Measurements from ENCODE around the gene SFRP5. TPM values are rescaled to one million over a fixed set of nuclear protein-coding genes. Genes with fewer than 3 reads are reported as not detected.

SFRP5 gene
- total RNA-seq, 2 donors from 2014 or later = 163 to 226 TPM

DNA sequence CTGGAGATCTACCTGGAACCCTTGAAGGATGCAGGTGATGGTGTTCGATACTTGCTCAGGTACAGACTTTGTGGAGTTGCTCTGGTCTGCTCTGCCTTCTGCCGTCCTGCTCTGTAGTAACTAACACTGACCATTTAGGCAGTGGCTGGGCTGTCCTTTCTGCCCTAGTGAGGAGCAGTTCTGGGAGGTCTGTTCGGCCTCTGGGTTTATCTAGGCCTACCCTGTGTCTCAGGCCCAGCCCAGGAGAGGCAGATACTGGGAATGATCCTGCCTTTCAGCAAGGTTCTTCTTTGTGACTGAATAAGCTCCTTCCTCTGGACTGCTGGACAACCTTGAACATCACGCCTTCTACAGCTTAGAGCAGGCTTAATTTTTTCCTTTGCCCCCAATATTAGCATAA is 33.2 kb downstream of the SFRP5 start:
- no peaks in the 10 kb centered on the region for H3K27me3 ChIP-seq
- H3K27ac ChIP-seq = no peak overlapping the region
- H3K9me3 ChIP-seq = no peaks in the 10 kb centered on the region
- no peak for ATAC-seq
- 79 to 91% methylated on average over 2 to 4 of the region's 4 CpGs for WGBS, 2 donors
- TF ChIP-seq POLR2A (IDR thresholded peaks at IDR 0.05) = no peak
- TF ChIP-seq, protein P1, sequence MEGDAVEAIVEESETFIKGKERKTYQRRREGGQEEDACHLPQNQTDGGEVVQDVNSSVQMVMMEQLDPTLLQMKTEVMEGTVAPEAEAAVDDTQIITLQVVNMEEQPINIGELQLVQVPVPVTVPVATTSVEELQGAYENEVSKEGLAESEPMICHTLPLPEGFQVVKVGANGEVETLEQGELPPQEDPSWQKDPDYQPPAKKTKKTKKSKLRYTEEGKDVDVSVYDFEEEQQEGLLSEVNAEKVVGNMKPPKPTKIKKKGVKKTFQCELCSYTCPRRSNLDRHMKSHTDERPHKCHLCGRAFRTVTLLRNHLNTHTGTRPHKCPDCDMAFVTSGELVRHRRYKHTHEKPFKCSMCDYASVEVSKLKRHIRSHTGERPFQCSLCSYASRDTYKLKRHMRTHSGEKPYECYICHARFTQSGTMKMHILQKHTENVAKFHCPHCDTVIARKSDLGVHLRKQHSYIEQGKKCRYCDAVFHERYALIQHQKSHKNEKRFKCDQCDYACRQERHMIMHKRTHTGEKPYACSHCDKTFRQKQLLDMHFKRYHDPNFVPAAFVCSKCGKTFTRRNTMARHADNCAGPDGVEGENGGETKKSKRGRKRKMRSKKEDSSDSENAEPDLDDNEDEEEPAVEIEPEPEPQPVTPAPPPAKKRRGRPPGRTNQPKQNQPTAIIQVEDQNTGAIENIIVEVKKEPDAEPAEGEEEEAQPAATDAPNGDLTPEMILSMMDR (IDR thresholded peaks at IDR 0.05) = no peak
- intact Hi-C loops (cut with DNase I) = no loop called here
- DNase-seq = no peak
- peaks cover 26% of the 10 kb centered on the region for H3K4me1 ChIP-seq
- H3K4me3 ChIP-seq = no peak overlapping the region
- no peaks in the 10 kb centered on the region for H3K36me3 ChIP-seq (replicated peaks in 1 of 2; ENCODE audit: insufficient read depth in 1 of 2, low read depth in 2 of 2)

DNA sequence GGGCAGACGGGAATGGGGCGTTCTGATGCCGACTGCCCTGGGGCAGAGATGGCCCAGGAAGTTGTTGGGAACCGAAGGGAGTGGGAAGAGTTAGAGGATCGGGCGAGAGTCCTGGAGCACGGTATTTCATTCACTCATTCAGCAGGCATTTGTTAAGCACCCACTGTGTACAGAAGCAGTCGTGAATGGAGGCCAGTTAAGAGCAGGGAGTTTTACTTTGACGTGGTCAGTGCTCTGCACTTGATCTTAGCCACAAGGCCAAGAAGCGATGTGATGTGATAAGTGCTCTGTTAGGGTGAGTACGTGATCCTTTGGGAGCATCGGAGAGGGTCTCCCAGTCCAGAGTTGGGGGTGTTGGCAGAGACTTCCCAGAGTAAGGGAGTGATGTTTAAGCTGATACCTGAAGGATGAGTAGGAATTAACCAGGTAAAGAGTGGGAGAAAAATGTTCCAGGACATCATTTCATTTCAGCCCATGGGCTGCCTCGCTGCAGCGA is 34.0 kb downstream of the SFRP5 start:
- ATAC-seq (no peak), DNase-seq (no peak)
- Histone ChIP-seq H3K9me3 (no peaks in the 10 kb centered on the region), H3K36me3 (replicated peaks in 1 of 2; ENCODE audit: insufficient read depth in 1 of 2, low read depth in 2 of 2) (no peaks in the 10 kb centered on the region), H3K27ac (peak overlapping the region in 3 of 4 donors; percentile 82 to 95 (median 92)), H3K27me3 (no peaks in the 10 kb centered on the region), H3K4me1 (peaks cover 18% of the 10 kb centered on the region), H3K4me3 (peak overlapping the region; percentile 74 to 79)
- intact Hi-C loops (cut with DNase I) = no loop called here
- 30 to 31% methylated on average over 14 of the region's 14 CpGs for WGBS, 2 donors
- TF ChIP-seq, protein P1 (IDR thresholded peaks at IDR 0.05) = no peak
- no peak for TF ChIP-seq POLR2A (IDR thresholded peaks at IDR 0.05)

DNA sequence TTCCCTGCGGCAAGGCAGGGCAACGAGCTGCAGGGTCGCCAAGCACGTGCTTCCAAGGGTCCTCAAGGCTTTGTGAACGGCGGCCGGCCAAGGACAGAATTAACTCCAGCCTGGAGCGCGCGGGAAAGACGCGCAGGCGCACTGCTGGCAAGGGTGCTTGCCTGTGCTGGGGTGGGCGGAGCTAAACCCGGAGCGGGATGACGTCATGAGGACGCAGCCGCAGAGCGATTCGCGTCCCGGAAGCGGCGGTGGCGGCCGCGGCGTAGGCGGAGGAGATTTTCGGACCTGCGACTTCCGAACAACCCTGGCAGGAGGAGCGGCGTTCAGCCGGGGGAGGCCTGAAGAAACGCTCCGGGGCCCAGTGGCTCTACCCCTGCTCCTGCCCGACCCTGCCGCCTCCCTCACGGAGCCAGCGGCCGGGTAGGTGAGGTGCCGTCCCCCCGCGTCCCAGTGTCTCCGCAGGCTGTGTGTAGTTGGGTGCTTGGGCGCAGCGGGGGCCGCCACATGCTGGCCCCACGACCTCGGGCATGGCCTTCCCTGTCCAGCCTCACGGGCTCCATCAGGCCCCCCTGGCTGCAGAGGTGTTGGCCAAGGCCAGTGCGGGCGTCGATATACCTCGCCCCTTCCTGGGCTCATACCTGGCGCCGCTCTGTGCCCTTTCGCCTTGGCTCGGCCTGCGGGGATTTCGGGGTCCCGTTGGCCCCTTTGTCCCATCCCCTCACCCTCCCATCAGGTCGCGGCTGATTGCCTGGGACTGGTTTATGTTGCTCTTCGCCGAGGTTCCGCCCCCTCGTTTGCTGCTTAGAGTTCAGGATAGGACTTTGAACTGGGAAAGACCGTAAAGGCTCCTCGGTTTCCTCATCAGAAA is 34.7 kb downstream of the SFRP5 start, which contains the start of gene ZFYVE27:
ZFYVE27 (plus strand) TSS at position 227 of the 868 bp plus-strand sequence. CDS start 1,350 bp downstream, outside the sequence.
- DNase-seq = peak; percentile 97 to 98 (median 98)
- peak; percentile 88 to 97 (median 96) for TF ChIP-seq POLR2A (IDR thresholded peaks at IDR 0.05)
- TF ChIP-seq, protein P1 (IDR thresholded peaks at IDR 0.05) = peak in 1 of 7 experiments; percentile 15
- Histone ChIP-seq H3K27ac (peak within 1 kb of the TSS; percentile 82 to 96 (median 94)), H3K27me3 (no peaks in the 10 kb centered on the region), H3K36me3 (replicated peaks in 1 of 2; ENCODE audit: insufficient read depth in 1 of 2, low read depth in 2 of 2) (no peaks in the 10 kb centered on the region), H3K4me1 (peaks cover 16% of the 10 kb centered on the region), H3K4me3 (peak within 1 kb of the TSS; percentile 74 to 79), H3K9me3 (no peaks in the 10 kb centered on the region)
- ATAC-seq = peak; percentile 98
- intact Hi-C loops (cut with DNase I) = no loop called here
- 0% methylated on average over 25 to 65 of the region's 72 CpGs for WGBS, 2 donors

DNA sequence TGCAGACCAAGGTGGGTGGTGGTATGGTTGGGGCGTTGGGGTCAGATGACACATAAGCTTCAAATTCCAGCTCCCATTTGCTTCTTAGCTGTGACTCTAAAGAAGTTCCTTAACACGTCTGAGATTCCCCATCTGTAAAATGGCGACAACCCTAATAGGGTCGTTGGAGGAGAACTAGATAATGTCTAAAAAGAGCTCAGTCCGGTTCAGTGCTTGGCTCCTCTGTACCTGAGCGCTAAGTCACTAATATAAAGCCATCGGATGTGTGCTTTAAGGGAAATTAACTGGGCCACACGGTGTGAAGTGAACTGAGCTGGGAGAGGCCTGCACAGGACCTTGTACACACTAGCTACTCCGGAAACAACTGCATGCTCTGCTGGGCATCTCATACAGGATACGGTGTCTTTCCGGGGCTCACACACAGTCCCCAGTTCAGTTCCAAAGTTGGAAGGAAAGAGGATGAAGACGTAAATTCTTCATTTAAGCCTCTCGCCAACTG is 35.3 kb downstream of the SFRP5 start:
- H3K4me1 ChIP-seq = peaks cover 16% of the 10 kb centered on the region
- 64% methylated on average over 13 of the region's 13 CpGs for WGBS, 2 donors
- H3K27me3 ChIP-seq = no peaks in the 10 kb centered on the region
- TF ChIP-seq POLR2A (IDR thresholded peaks at IDR 0.05) = no peak
- TF ChIP-seq, protein P1 (IDR thresholded peaks at IDR 0.05) = no peak
- ATAC-seq (peak; percentile 23), DNase-seq (no peak)
- H3K27ac ChIP-seq = peak overlapping the region; percentile 82 to 96 (median 94)
- no peaks in the 10 kb centered on the region for H3K9me3 ChIP-seq
- no peak overlapping the region for H3K4me3 ChIP-seq
- no peaks in the 10 kb centered on the region for H3K36me3 ChIP-seq (replicated peaks in 1 of 2; ENCODE audit: insufficient read depth in 1 of 2, low read depth in 2 of 2)
- intact Hi-C loops (cut with DNase I) = no loop called here

All from body of pancreas (tissue), 4 donors.